Brain microvascular endothelial cell (primary cell): Measurements from ENCODE around the gene CALCOCO1.

ENCODE experiments used
- DNase-seq: peaks from one replicate; pipeline ENCODE4 v3.0.0-alpha.2; 2020
- H3K27ac ChIP-seq: fragments of 250-450 bp; sonication (Bioruptor Pico); 2 replicates; pipeline ENCODE4 v1.5.1; 2020; ENCODE audit warnings: mild to moderate bottlenecking, moderate library complexity
- H3K27me3 ChIP-seq: fragments of 250-450 bp; sonication (Bioruptor Pico); replicated peaks from 2 replicates; pipeline ENCODE4 v1.5.1; 2020; ENCODE audit warnings: mild to moderate bottlenecking
- H3K36me3 ChIP-seq: fragments of 250-450 bp; sonication (Bioruptor Pico); replicated peaks from 2 replicates; pipeline ENCODE4 v1.5.1; 2020; ENCODE audit warnings: mild to moderate bottlenecking
- H3K4me3 ChIP-seq: 2 replicates; pipeline ENCODE4 v1.5.1; 2011; ENCODE audit warnings: low read depth, mild to moderate bottlenecking, control low read depth, low read length, moderate library complexity
- in situ Hi-C: cut with HindIII; loops from 2 replicates; pipeline ENCODE4 v1.10.0; 2017; ENCODE audit warnings: low sequenced_read_pairs, low pct_ligation_motif_present
- TF ChIP-seq, protein P1 (sequence below): IDR thresholded peaks from 2 replicates; pipeline ENCODE4 v1.5.1; 2011; ENCODE audit warnings: low read depth, mild to moderate bottlenecking, moderate library complexity, low read length, control low read depth, inconsistent platforms; ENCODE audit errors: missing control alignments

The CALCOCO1 gene

GRCh38 chr12:53739214-53740129 lies 12.2 kb upstream of the CALCOCO1 start:
- in situ Hi-C loops: no loop called here
- peaks cover 80% of the 10 kb centered on the region for H3K27me3 ChIP-seq
- TF ChIP-seq, protein P1, sequence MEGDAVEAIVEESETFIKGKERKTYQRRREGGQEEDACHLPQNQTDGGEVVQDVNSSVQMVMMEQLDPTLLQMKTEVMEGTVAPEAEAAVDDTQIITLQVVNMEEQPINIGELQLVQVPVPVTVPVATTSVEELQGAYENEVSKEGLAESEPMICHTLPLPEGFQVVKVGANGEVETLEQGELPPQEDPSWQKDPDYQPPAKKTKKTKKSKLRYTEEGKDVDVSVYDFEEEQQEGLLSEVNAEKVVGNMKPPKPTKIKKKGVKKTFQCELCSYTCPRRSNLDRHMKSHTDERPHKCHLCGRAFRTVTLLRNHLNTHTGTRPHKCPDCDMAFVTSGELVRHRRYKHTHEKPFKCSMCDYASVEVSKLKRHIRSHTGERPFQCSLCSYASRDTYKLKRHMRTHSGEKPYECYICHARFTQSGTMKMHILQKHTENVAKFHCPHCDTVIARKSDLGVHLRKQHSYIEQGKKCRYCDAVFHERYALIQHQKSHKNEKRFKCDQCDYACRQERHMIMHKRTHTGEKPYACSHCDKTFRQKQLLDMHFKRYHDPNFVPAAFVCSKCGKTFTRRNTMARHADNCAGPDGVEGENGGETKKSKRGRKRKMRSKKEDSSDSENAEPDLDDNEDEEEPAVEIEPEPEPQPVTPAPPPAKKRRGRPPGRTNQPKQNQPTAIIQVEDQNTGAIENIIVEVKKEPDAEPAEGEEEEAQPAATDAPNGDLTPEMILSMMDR: no peak
- H3K4me3 ChIP-seq: no peak overlapping the region
- H3K36me3 ChIP-seq: no peaks in the 10 kb centered on the region
- no peak overlapping the region for H3K27ac ChIP-seq
- no peak for DNase-seq

DNA sequence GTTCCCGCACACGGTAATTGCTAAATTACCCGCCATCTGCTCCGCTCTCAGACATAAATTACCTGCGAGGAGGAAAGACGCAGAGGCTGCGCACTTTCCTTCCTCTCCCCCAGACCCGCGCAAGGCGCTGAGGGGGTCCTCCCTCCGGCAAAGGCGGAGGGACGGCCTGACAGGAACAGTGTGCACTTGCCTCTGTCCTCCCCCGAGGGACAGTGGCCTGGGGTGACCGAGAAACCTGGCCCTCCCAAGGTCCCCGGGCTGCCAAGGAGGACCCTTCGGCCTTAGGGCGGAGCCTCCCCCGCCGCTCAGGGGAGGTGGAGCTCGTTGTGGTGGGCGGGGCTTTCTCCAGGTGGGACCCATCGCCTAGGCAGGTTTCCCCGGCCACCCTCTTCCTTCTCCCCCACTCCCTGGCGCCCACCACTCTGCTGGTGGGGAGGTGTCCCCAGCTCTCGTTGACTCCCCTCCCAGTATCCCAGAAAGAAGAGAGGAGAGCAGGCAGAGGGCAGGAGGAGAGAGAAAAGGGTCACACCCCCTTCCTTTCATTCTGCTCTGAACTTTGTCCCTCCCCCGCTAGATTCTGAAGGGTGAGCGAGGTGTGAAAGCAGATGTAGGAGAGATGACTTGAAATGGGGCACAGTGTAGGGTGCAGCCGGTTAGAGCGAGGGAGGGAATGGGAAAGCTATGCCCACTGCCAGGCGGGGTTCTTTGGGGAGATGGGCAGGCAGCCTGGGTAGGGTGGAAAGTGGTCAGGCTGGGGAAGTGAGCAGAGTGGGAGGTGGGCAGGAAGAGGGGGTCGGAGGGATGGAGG lies 11.4 kb upstream of the CALCOCO1 start:
- H3K36me3 ChIP-seq: no peaks in the 10 kb centered on the region
- in situ Hi-C loops: no loop called here
- TF ChIP-seq, protein P1: no peak
- no peak for DNase-seq
- no peak overlapping the region for H3K27ac ChIP-seq
- H3K27me3 ChIP-seq: peaks cover 72% of the 10 kb centered on the region
- H3K4me3 ChIP-seq: no peak overlapping the region

- H3K27me3 ChIP-seq: peaks cover 67% of the 10 kb centered on the region
- TF ChIP-seq, protein P1: no peak
- no peak for DNase-seq
These were observed 10.7 kb upstream of the CALCOCO1 start for GRCh38 chr12:53737951-53738405.

DNA sequence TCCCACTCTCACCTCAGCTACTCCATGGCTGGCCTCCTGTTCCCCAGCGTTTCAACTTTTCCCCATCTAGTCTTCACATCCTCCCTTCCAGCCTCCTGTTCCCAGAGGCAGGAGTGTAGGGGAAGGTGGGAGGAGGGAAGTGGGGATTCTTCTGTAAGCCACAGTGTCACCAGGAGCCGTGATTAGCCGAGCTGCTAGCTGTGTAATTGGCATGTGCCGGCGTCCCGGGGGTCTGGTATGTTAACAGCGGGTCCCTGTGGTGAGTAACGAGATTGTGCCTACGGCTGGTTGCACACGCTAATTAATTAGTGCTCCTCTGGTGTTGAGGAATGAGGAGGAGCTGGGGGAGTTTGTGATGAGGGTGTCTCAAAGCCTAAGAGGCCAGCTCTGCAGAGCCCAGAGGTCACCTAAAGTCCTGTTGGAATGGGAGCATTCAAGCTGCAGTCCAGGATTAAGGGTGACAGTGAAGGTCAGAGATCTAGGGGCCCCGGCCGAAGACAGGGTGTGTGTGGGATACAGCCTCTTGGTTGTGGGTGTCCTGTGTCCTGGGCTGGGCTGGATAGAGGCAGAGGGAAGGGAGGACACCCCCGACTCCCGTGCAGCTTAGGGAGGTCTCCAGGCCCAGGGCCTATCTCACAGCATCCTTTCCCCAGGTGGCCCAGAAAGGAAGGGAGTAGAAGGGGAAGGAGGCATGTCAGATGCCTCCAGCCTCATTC lies 10.0 kb upstream of the CALCOCO1 start:
- Histone ChIP-seq H3K36me3 (no peaks in the 10 kb centered on the region), H3K4me3 (no peak overlapping the region), H3K27ac (no peak overlapping the region), H3K27me3 (peaks cover 61% of the 10 kb centered on the region)
- in situ Hi-C loops: no loop called here
- TF ChIP-seq, protein P1: no peak
- DNase-seq: no peak

More at GRCh38 chr12:53737951-53738405, 10.7 kb upstream of the CALCOCO1 start:
- H3K4me3 ChIP-seq: no peak overlapping the region
- H3K27ac ChIP-seq: no peak overlapping the region
- in situ Hi-C loops: no loop called here
- no peaks in the 10 kb centered on the region for H3K36me3 ChIP-seq

DNA sequence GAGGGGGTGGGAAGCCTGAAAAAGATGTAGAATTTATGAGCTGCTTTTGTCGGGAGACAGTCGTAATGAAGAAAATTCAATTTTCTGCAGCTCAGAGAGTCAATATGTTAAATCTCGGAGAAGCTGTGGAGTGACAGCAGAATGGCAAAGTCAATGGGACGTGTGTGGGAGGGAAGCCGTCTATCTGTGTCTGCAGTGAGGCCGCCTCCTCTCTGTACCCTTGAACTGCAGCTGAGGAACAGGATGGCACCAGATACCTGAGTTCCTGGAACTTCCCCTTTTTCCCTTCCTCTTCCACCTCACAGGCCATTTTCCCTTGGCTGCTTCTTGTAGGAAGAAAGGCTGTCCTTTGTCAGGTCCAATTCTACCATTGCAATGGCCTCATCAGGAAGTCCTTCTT lies 9.3 kb upstream of the CALCOCO1 start:
- H3K27me3 ChIP-seq: peaks cover 56% of the 10 kb centered on the region
- TF ChIP-seq, protein P1: no peak
- no peak overlapping the region for H3K4me3 ChIP-seq
- H3K27ac ChIP-seq: no peak overlapping the region
- in situ Hi-C loops: no loop called here
- DNase-seq: no peak
- H3K36me3 ChIP-seq: no peaks in the 10 kb centered on the region
